AG04450 (cell line): ENCODE measurements around the gene SLC25A13. TPM values are rescaled to one million over a fixed set of nuclear protein-coding genes. Genes with fewer than 3 reads are reported as not detected.

ENCODE experiments used
- CTCF ChIA-PET: fragments of 300-600, 350-600 bp; formaldehyde crosslinking; extraction: SDS; loops from one replicate; lab custom pipeline; 2022; ENCODE audit warnings: antibody characterized with exemption, inconsistent platforms; lab: Charles Lee
- POLR2A ChIA-PET: fragments of 350-600 bp; formaldehyde crosslinking; extraction: SDS; loops from one replicate; lab custom pipeline; 2021; ENCODE audit warnings: antibody characterized with exemption, inconsistent platforms; lab: Yijun Ruan, JAX
- DNase-seq: peaks from one replicate; pipeline ENCODE4 v3.0.0-alpha.2; 2011; ENCODE audit warnings: low read depth, low spot score
- H3K27ac ChIP-seq: one replicate; pipeline ENCODE4 v1.5.1; 2012; ENCODE audit warnings: low read depth, low read length, control low read depth
- H3K27me3 ChIP-seq: one replicate; pipeline ENCODE4 v1.6.0; 2012; ENCODE audit warnings: low read length; ENCODE audit not compliant: control insufficient read depth, insufficient read depth
- H3K4me3 ChIP-seq: 2 replicates; pipeline ENCODE4 v1.5.1; 2011; ENCODE audit warnings: mild to moderate bottlenecking, low read depth, low read length, control low read depth
- H3K9me3 ChIP-seq: 2 replicates; pipeline ENCODE4 v1.5.1; 2012; ENCODE audit warnings: low read length; ENCODE audit not compliant: control insufficient read depth, insufficient read depth
- CTCF ChIP-seq: IDR thresholded peaks from 2 replicates; pipeline ENCODE4 v1.5.1; 2011; ENCODE audit warnings: low read depth, low read length, control low read depth, inconsistent platforms
- polyA plus RNA-seq: library from polyadenylated mRNA; depleted of rRNA; stranded (reverse); fragments of >200 nt; gene quantifications from 2 replicates; pipeline ENCODE4 v1.2.3, GENCODE V29; 2011

The SLC25A13 gene
- polyA plus RNA-seq, 1 experiment: 17.3 TPM

GRCh38 chr7:96266580-96266979, 55.3 kb downstream of the SLC25A13 start:
- no peak for TF ChIP-seq CTCF
- ChIA-PET CTCF (no interaction called here), POLR2A (no interaction called here)
- Histone ChIP-seq H3K27ac (no peak overlapping the region), H3K9me3 (no peaks in the 10 kb centered on the region), H3K4me3 (no peak overlapping the region), H3K27me3 (no peaks in the 10 kb centered on the region)
- DNase-seq: no peak

- TF ChIP-seq CTCF: no peak
- POLR2A ChIA-PET: no interaction called here
- Histone ChIP-seq H3K9me3 (no peaks in the 10 kb centered on the region), H3K27ac (no peak overlapping the region), H3K27me3 (no peaks in the 10 kb centered on the region), H3K4me3 (no peak overlapping the region)
- no peak for DNase-seq
- CTCF ChIA-PET: no interaction called here
Measured at GRCh38 chr7:96266015-96266414, 55.9 kb downstream of the SLC25A13 start.

- no peaks in the 10 kb centered on the region for H3K27me3 ChIP-seq
- TF ChIP-seq CTCF: no peak
- no peak overlapping the region for H3K4me3 ChIP-seq
- no peaks in the 10 kb centered on the region for H3K9me3 ChIP-seq
- CTCF ChIA-PET: no interaction called here
- POLR2A ChIA-PET: no interaction called here
- no peak for DNase-seq
- H3K27ac ChIP-seq: no peak overlapping the region
Measured at GRCh38 chr7:96253964-96254363, 67.9 kb downstream of the SLC25A13 start.

- ChIA-PET POLR2A (no interaction called here), CTCF (no interaction called here)
- no peaks in the 10 kb centered on the region for H3K9me3 ChIP-seq
- TF ChIP-seq CTCF: no peak
- H3K4me3 ChIP-seq: no peak overlapping the region
- H3K27me3 ChIP-seq: no peaks in the 10 kb centered on the region
- DNase-seq: no peak
- no peak overlapping the region for H3K27ac ChIP-seq
Measured at GRCh38 chr7:96253441-96253840, 68.5 kb downstream of the SLC25A13 start.

- Histone ChIP-seq H3K27ac (no peak overlapping the region), H3K27me3 (no peaks in the 10 kb centered on the region), H3K9me3 (no peaks in the 10 kb centered on the region), H3K4me3 (no peak overlapping the region)
- POLR2A ChIA-PET: no interaction called here
- DNase-seq: no peak
- no peak for TF ChIP-seq CTCF
- CTCF ChIA-PET: no interaction called here
Measured at GRCh38 chr7:96250776-96251361, 71.0 kb downstream of the SLC25A13 start.
